Left lung (tissue), 10 donors: Measurements from ENCODE around the gene MAOA. TPM values are rescaled to one million over a fixed set of nuclear protein-coding genes. Genes with fewer than 3 reads are reported as not detected.
"Not testable (repeated sequence)": the region's sequence is repeated elsewhere in the genome, so short reads cannot be mapped to it uniquely, and the experiment has no call there.

Experiments used
- ATAC-seq: fragments of 200-7000 bp; cut with Tn5 transposase; one replicate; pipeline ENCODE4 v1.9.1; 2020; ENCODE audit warnings: moderate library complexity
- DNase-seq, 4 donors: peaks; one replicate each; pipeline ENCODE4 v3.0.0-alpha.2; 2013 to 2020
- H3K27ac ChIP-seq, 2 donors: fragments of 200-600 bp; sonication (generic) in 1 of 2; one replicate each; pipeline versions ENCODE4 v1.5.0 to v1.8.0; 2020 to 2021
- H3K27me3 ChIP-seq, 2 donors: fragments of 200-600 bp; sonication (generic) in 1 of 2; one replicate each; pipeline versions ENCODE4 v1.5.0 to v1.8.0; 2020 to 2021
- H3K36me3 ChIP-seq, 2 donors: fragments of 200-600 bp; sonication (generic) in 1 of 2; one replicate each; pipeline versions ENCODE4 v1.5.0 to v1.8.0; 2020 to 2021
- H3K4me1 ChIP-seq, 2 donors: fragments of 200-600 bp; one replicate each; pipeline ENCODE4 v1.8.0; 2021
- H3K4me3 ChIP-seq, 2 donors: fragments of 200-600 bp; sonication (generic) in 1 of 2; one replicate each; pipeline versions ENCODE4 v1.5.0 to v1.8.0; 2020 to 2021; ENCODE audit warnings: mild to moderate bottlenecking in 1 of 2
- H3K9me3 ChIP-seq, 2 donors: fragments of 200-600 bp; sonication (generic) in 1 of 2; one replicate each; pipeline versions ENCODE4 v1.5.0 to v1.8.0; 2020 to 2021
- CTCF ChIP-seq, 2 donors: fragments of 200-600 bp; sonication (generic) in 1 of 2; IDR thresholded peaks; one replicate each; pipeline versions ENCODE4 v1.5.0 to v1.8.0; 2021; ENCODE audit warnings: antibody characterized with exemption in 2 of 2
- intact Hi-C, 2 donors: fragments of 100-400 bp; cut with DNase I; formaldehyde crosslinking; loops; one replicate each; pipeline versions ENCODE4 v1.11.2 to v1.14.2; 2022
- polyA plus RNA-seq, 6 donors: library from polyadenylated mRNA; unstranded; fragments of 120-200 nt; gene quantifications; one replicate each; pipeline ENCODE4 v1.2.1, GENCODE V29; 2013; ENCODE audit not compliant: insufficient read length in 6 of 6
- total RNA-seq, 2 donors: library from RNA; stranded (reverse); fragmentation: NEBNext Ultra II Directional; extraction: Animal tissue kit (Norgen Biotek cat#: 25700); gene quantifications; one replicate each; pipeline ENCODE4 v1.2.1, GENCODE V29; 2021
- donor health status: DM: no; HTN: yes; CAD: no.
- donor health status: DM: no; HTN: no; CAD: no.

Gene MAOA
- total and polyA plus RNA-seq, 8 donors = 54.2 to 159 (median 56.1) TPM

DNA sequence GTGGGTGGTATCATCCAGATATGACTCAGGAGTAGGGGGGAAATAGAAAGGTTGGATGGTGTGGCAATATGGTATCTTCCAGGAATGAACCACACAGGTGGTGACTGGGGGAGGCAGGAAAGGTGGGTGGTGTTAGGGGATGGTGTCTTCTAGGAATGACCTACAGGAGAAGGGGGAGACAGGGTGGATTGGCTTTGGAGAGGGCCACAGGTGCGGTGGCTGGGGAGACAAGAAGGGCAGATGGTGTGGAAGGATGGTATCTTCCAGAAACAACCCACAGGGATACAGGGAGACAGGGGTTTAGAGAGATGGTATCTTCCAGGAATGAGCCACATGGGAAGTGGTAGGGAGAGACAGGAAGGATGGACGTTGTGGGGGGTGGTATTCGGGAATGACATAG lies 64.0 kb downstream of the MAOA start:
- ATAC-seq = no peak
- no peak overlapping the region for H3K27ac ChIP-seq
- TF ChIP-seq CTCF (IDR thresholded peaks at IDR 0.05) = no peak
- no peaks in the 10 kb centered on the region for H3K27me3 ChIP-seq
- H3K4me1 ChIP-seq = no peaks in the 10 kb centered on the region
- no peaks in the 10 kb centered on the region for H3K36me3 ChIP-seq
- H3K4me3 ChIP-seq = no peak overlapping the region
- H3K9me3 ChIP-seq = no peaks in the 10 kb centered on the region
- intact Hi-C loops = no loop called here
- no peak for DNase-seq

DNA sequence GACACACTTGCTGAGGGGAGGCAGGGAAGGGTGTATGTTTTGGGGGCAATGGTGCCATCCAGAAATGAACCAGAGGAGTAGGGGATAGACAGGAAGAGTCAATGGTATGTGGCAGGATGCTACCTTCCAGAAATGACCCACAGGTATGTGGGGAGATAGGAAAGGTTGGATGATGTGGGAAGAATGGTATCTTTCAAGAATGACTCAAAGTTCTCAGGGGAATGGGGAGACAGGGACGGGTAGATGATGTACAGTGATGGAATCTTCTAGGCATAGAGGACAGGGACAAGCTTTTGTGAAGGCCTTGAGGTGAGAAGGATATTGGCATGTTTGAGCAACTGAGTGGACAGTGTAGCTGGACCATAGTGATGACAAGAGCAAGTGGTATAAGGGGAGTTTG lies 64.9 kb downstream of the MAOA start:
- ATAC-seq (no peak), DNase-seq (no peak)
- no peak overlapping the region for H3K4me3 ChIP-seq
- H3K27me3 ChIP-seq = no peaks in the 10 kb centered on the region
- H3K9me3 ChIP-seq = no peaks in the 10 kb centered on the region
- no peaks in the 10 kb centered on the region for H3K36me3 ChIP-seq
- TF ChIP-seq CTCF (IDR thresholded peaks at IDR 0.05) = no peak
- H3K4me1 ChIP-seq = no peaks in the 10 kb centered on the region
- no peak overlapping the region for H3K27ac ChIP-seq
- intact Hi-C loops = no loop called here

- not testable (repeated sequence) for H3K27me3 ChIP-seq
Observed at GRCh38 chrX:43725227-43725626, 69.1 kb downstream of the MAOA start.

DNA sequence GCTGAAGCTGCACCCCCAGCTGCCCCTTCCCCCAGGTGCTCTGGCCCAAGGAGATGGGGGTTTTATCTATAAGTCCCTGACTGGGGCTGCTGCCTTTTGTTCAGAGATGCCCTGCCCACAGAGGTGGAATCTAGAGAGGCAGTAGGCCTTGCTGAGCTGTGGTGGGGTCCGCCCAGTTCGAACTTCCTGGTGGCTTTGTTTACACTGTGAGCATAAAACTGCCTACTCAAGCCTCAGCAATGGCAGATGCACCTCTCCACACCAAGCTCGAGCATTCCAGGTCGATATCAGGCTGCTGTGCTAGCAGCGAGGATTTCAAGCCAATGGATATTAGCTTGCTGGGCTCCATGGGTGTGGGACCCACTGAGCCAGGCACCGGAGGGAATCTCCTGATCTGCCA lies 71.2 kb downstream of the MAOA start:
- H3K9me3 ChIP-seq, DNase-seq, H3K36me3 ChIP-seq, ATAC-seq, H3K27ac ChIP-seq, intact Hi-C loops, H3K27me3 ChIP-seq, H3K4me3 ChIP-seq: not testable (repeated sequence)
- peaks cover 4 to 23% of the 10 kb centered on the region in 2 donors for H3K4me1 ChIP-seq

More at GRCh38 chrX:43725227-43725626, 69.1 kb downstream of the MAOA start:
- H3K4me1 ChIP-seq = peaks cover 4 to 23% of the 10 kb centered on the region in 2 donors
- DNase-seq, H3K27ac ChIP-seq, intact Hi-C loops, H3K36me3 ChIP-seq, ATAC-seq, H3K9me3 ChIP-seq, H3K4me3 ChIP-seq: not testable (repeated sequence)

- Histone ChIP-seq H3K4me1 (peaks cover 4 to 23% of the 10 kb centered on the region in 2 donors), H3K27me3 (no peaks in the 10 kb centered on the region), H3K36me3 (peaks cover 0 to 14% of the 10 kb centered on the region in 2 donors), H3K27ac (no peak overlapping the region), H3K9me3 (no peaks in the 10 kb centered on the region), H3K4me3 (no peak overlapping the region)
- no peak for TF ChIP-seq CTCF (IDR thresholded peaks at IDR 0.05)
- DNase-seq (no peak), ATAC-seq (no peak)
- intact Hi-C loops = no loop called here
Observed at GRCh38 chrX:43728002-43728401, 71.9 kb downstream of the MAOA start.

DNA sequence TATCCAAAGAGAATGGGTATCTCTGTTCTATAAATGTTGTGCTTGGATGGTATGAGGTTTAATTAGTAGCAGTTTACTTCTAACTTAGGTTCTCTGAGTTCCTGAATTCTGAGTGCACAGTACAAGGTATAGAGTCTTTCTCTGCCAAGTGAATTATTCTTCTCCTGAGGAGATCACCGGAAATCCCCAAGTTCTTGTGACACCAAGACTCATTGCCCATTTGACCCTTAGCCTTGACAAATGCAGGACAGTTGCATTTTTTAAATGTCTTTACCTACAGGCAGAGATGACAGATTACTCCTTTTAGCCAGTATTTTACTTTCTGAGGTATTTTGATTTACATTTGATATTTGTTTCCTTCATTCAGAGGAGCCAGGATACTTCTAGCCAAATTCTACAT lies 72.9 kb downstream of the MAOA start:
- TF ChIP-seq CTCF (IDR thresholded peaks at IDR 0.05) = no peak
- ATAC-seq (no peak), DNase-seq (no peak)
- Histone ChIP-seq H3K36me3 (peaks cover 0 to 14% of the 10 kb centered on the region in 2 donors), H3K9me3 (no peaks in the 10 kb centered on the region), H3K27ac (peak overlapping the region in 1 of 2 donors; percentile 53), H3K4me3 (no peak overlapping the region), H3K4me1 (peaks cover 4 to 23% of the 10 kb centered on the region in 2 donors), H3K27me3 (peaks cover 0 to 4% of the 10 kb centered on the region in 2 donors)
- intact Hi-C loops = no loop called here
